Endothelial cell of hepatic sinusoid (primary cell): ENCODE measurements around the gene TEX261.
"Not testable (repeated sequence)": the region's sequence is repeated elsewhere in the genome, so short reads cannot be mapped to it uniquely, and the experiment has no call there.

Experiments
- in situ Hi-C: cut with HindIII; loops from 2 replicates; pipeline ENCODE4 v1.10.0; 2017; ENCODE audit warnings: low sequenced_read_pairs

The TEX261 gene

GRCh38 chr2:71000780-71001591 lies 6.3 kb upstream of the TEX261 start:
- in situ Hi-C loops = no loop called here

GRCh38 chr2:70999931-71000330 lies 5.3 kb upstream of the TEX261 start:
- in situ Hi-C loops = not testable (repeated sequence)

GRCh38 chr2:70999362-70999761 lies 4.7 kb upstream of the TEX261 start:
- in situ Hi-C loops = no loop called here

- in situ Hi-C loops = not testable (repeated sequence)
These were observed 4.2 kb upstream of the TEX261 start for GRCh38 chr2:70998885-70999284.

- in situ Hi-C loops = no loop called here
These were observed 705 bp upstream of the TEX261 start for GRCh38 chr2:70995426-70995729.

GRCh38 chr2:70994009-70994698 lies 519 bp downstream of the TEX261 start:
- in situ Hi-C loops = no loop called here

- in situ Hi-C loops = no loop called here
These were observed 1.5 kb downstream of the TEX261 start for GRCh38 chr2:70992945-70993853.

- in situ Hi-C loops = no loop called here
These were observed 2.9 kb downstream of the TEX261 start for GRCh38 chr2:70991742-70992141.

GRCh38 chr2:70991142-70991541 lies 3.5 kb downstream of the TEX261 start:
- in situ Hi-C loops = no loop called here

GRCh38 chr2:70990216-70990615 lies 4.5 kb downstream of the TEX261 start:
- in situ Hi-C loops = no loop called here

GRCh38 chr2:70988726-70989648 lies 5.7 kb downstream of the TEX261 start:
- in situ Hi-C loops = no loop called here

- in situ Hi-C loops = no loop called here
These were observed 6.5 kb downstream of the TEX261 start for GRCh38 chr2:70988151-70988550.

GRCh38 chr2:70987386-70987785 lies 7.3 kb downstream of the TEX261 start:
- in situ Hi-C loops = no loop called here

GRCh38 chr2:70986499-70987189 lies 8.0 kb downstream of the TEX261 start:
- in situ Hi-C loops = no loop called here

GRCh38 chr2:70985956-70986355 lies 8.7 kb downstream of the TEX261 start:
- in situ Hi-C loops = no loop called here

GRCh38 chr2:70985283-70985688 lies 9.4 kb downstream of the TEX261 start:
- in situ Hi-C loops = no loop called here

- in situ Hi-C loops = no loop called here
These were observed 9.9 kb downstream of the TEX261 start for GRCh38 chr2:70984576-70985282.

GRCh38 chr2:70984228-70984575 lies 10.5 kb downstream of the TEX261 start:
- in situ Hi-C loops = no loop called here

GRCh38 chr2:70983506-70984227 lies 11.0 kb downstream of the TEX261 start:
- in situ Hi-C loops = no loop called here
